Measurements from ENCODE around the gene RHBDF2.

DNA sequence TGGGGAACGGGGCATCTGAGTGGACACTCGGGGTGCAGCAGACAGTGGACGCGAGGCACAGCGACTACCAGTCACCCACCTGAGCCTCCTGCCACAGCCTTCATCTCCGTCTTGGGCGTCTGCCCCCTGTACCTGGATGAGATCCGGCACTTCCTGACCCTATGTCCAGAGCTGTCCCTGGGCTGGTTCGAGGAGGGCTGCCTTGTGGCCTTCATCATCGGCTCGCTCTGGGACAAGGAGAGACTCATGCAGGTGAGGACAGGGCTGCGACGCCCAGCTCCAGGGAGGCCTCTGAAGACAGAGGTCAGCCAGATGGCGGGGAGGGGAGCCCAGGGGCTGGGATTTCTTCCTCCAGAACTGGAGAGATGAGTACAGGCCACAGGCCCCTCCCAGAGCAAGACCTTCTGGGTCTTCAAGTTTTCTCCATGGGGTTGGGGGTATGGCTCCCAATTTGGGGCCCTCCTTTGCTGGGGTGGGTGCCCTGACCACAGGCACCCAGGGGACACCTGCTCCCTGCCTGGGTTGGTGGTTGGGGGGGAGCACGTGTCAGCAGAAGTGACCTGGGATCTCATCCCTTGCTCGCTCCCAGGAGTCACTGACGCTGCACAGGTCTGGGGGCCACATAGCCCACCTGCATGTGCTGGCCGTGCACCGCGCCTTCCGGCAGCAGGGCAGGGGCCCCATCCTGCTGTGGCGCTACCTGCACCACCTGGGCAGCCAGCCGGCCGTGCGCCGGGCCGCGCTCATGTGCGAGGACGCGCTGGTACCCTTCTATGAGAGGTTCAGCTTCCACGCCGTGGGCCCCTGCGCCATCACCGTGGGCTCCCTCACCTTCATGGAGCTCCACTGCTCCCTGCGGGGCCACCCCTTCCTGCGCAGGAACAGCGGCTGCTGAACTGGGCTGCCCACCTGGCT is 31.9 kb downstream of the RHBDF2 start:
- TF ChIP-seq, protein P1, sequence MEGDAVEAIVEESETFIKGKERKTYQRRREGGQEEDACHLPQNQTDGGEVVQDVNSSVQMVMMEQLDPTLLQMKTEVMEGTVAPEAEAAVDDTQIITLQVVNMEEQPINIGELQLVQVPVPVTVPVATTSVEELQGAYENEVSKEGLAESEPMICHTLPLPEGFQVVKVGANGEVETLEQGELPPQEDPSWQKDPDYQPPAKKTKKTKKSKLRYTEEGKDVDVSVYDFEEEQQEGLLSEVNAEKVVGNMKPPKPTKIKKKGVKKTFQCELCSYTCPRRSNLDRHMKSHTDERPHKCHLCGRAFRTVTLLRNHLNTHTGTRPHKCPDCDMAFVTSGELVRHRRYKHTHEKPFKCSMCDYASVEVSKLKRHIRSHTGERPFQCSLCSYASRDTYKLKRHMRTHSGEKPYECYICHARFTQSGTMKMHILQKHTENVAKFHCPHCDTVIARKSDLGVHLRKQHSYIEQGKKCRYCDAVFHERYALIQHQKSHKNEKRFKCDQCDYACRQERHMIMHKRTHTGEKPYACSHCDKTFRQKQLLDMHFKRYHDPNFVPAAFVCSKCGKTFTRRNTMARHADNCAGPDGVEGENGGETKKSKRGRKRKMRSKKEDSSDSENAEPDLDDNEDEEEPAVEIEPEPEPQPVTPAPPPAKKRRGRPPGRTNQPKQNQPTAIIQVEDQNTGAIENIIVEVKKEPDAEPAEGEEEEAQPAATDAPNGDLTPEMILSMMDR (IDR thresholded peaks at IDR 0.05), result no peak
- TF ChIP-seq EZH2 (IDR thresholded peaks at IDR 0.05; ENCODE audit: borderline replicate concordance, insufficient read depth, low read depth, low read length, poor library complexity, severe bottlenecking), result no peak

Measured in B cell (primary cell).